Eye (tissue), 1 donor: ENCODE measurements around the gene AGFG1.

ENCODE experiments used
- DNase-seq: peaks from one replicate; pipeline ENCODE4 v3.0.0-alpha.2; 2015

AGFG1 gene

GRCh38 chr2:227462462-227462951 is 9.4 kb upstream of the AGFG1 start:
- no peak for DNase-seq

GRCh38 chr2:227462972-227463931 is 8.7 kb upstream of the AGFG1 start:
- DNase-seq = no peak

- DNase-seq = no peak
These were observed 7.6 kb upstream of the AGFG1 start for GRCh38 chr2:227464361-227464760.

GRCh38 chr2:227464851-227465250 is 7.1 kb upstream of the AGFG1 start:
- no peak for DNase-seq

GRCh38 chr2:227466887-227467600 is 4.9 kb upstream of the AGFG1 start:
- no peak for DNase-seq

GRCh38 chr2:227471412-227471811 is 544 bp upstream of the AGFG1 start:
- DNase-seq = no peak

- DNase-seq = peak; percentile 81
These were observed 537 bp downstream of the AGFG1 start for GRCh38 chr2:227472265-227473121.

- no peak for DNase-seq
These were observed 1.1 kb downstream of the AGFG1 start for GRCh38 chr2:227473122-227473461.

GRCh38 chr2:227473806-227474205 is 1.9 kb downstream of the AGFG1 start:
- no peak for DNase-seq

- DNase-seq = no peak
These were observed 2.5 kb downstream of the AGFG1 start for GRCh38 chr2:227474410-227474809.

GRCh38 chr2:227477291-227477690 is 5.3 kb downstream of the AGFG1 start:
- no peak for DNase-seq

GRCh38 chr2:227479865-227480475 is 8.0 kb downstream of the AGFG1 start:
- DNase-seq = no peak

- no peak for DNase-seq
These were observed 8.6 kb downstream of the AGFG1 start for GRCh38 chr2:227480528-227480927.

GRCh38 chr2:227482638-227483340 is 10.8 kb downstream of the AGFG1 start:
- no peak for DNase-seq

- no peak for DNase-seq
These were observed 13.5 kb downstream of the AGFG1 start for GRCh38 chr2:227485429-227485828.

- no peak for DNase-seq
These were observed 14.7 kb downstream of the AGFG1 start for GRCh38 chr2:227486688-227487087.

- no peak for DNase-seq
These were observed 16.1 kb downstream of the AGFG1 start for GRCh38 chr2:227488045-227488444.

GRCh38 chr2:227491386-227491785 is 19.4 kb downstream of the AGFG1 start:
- no peak for DNase-seq

GRCh38 chr2:227493524-227493923 is 21.6 kb downstream of the AGFG1 start:
- no peak for DNase-seq

GRCh38 chr2:227497158-227497557 is 25.2 kb downstream of the AGFG1 start:
- DNase-seq = no peak

- DNase-seq = no peak
These were observed 27.8 kb downstream of the AGFG1 start for GRCh38 chr2:227499627-227500300.
